IPS-NIHi11 (cell line): Measurements from ENCODE around the gene MMP24.
A peak's percentile ranks its signal among the peaks of the same experiment; 100 is the strongest.
"Not testable (repeated sequence)": the region's sequence is repeated elsewhere in the genome, so short reads cannot be mapped to it uniquely, and the experiment has no call there.

Experiments
- DNase-seq: peaks from one replicate; pipeline ENCODE4 v3.0.0; 2012; ENCODE audit warnings: mixed read lengths, low spot score

Gene MMP24

GRCh38 chr20:35226126-35226883 lies at the start of gene MMP24:
Gene MMP24, plus strand, starts transcription at chr20:35226690. Its CDS starts 49 bp downstream, at chr20:35226739.
- peak; percentile 54 for DNase-seq

- no peak for DNase-seq
Measured at GRCh38 chr20:35179292-35180212, 46.9 kb upstream of the MMP24 start.

GRCh38 chr20:35180266-35180665 lies 46.2 kb upstream of the MMP24 start:
- no peak for DNase-seq

- DNase-seq: no peak
Measured at GRCh38 chr20:35181731-35182130, 44.8 kb upstream of the MMP24 start.

- DNase-seq: not testable (repeated sequence)
Measured at GRCh38 chr20:35186691-35187289, 39.7 kb upstream of the MMP24 start.

- no peak for DNase-seq
Measured at GRCh38 chr20:35187584-35188190, 38.8 kb upstream of the MMP24 start.

GRCh38 chr20:35189223-35189622 lies 37.3 kb upstream of the MMP24 start:
- not testable (repeated sequence) for DNase-seq

- no peak for DNase-seq
Measured at GRCh38 chr20:35190556-35190955, 35.9 kb upstream of the MMP24 start.

GRCh38 chr20:35191419-35192117 lies 34.9 kb upstream of the MMP24 start:
- DNase-seq: no peak

GRCh38 chr20:35192118-35192872 lies 34.2 kb upstream of the MMP24 start:
- DNase-seq: no peak

GRCh38 chr20:35193031-35193791 lies 33.3 kb upstream of the MMP24 start:
- DNase-seq: not testable (repeated sequence)

GRCh38 chr20:35196313-35196712 lies 30.2 kb upstream of the MMP24 start:
- no peak for DNase-seq

GRCh38 chr20:35199740-35200139 lies 26.8 kb upstream of the MMP24 start:
- no peak for DNase-seq

GRCh38 chr20:35200267-35200666 lies 26.2 kb upstream of the MMP24 start:
- no peak for DNase-seq

- not testable (repeated sequence) for DNase-seq
Measured at GRCh38 chr20:35201467-35201866, 25.0 kb upstream of the MMP24 start.

- no peak for DNase-seq
Measured at GRCh38 chr20:35206802-35207201, 19.7 kb upstream of the MMP24 start.

GRCh38 chr20:35207950-35208611 lies 18.4 kb upstream of the MMP24 start:
- DNase-seq: peak; percentile 73

GRCh38 chr20:35215066-35215956 lies 11.2 kb upstream of the MMP24 start:
- DNase-seq: no peak
